Chondrocyte (in vitro differentiated cells): ENCODE measurements around the gene BRCA2. TPM values are rescaled to one million over a fixed set of nuclear protein-coding genes. Genes with fewer than 3 reads are reported as not detected.
A peak's percentile ranks its signal among the peaks of the same experiment; 100 is the strongest.

Experiments
- DNase-seq: peaks from one replicate; pipeline ENCODE4 v3.0.0; 2021; ENCODE audit warnings: mixed read lengths, low spot score
- H3K27ac Mint-ChIP-seq: one replicate; pipeline ENCODE4 v1.8.0; 2021; ENCODE audit warnings: mild to moderate bottlenecking, moderate library complexity, mixed read lengths; ENCODE audit not compliant: unreplicated experiment
- H3K27me3 Mint-ChIP-seq: 2 replicates; pipeline ENCODE4 v1.8.0; 2021; ENCODE audit warnings: low read depth, mixed read lengths
- H3K36me3 Mint-ChIP-seq: 2 replicates; pipeline ENCODE4 v1.8.0; 2021; ENCODE audit warnings: low read depth, mixed read lengths
- H3K4me1 Mint-ChIP-seq: 2 replicates; pipeline ENCODE4 v1.8.0; 2021; ENCODE audit warnings: low read depth, mild to moderate bottlenecking, mixed read lengths
- H3K4me3 Mint-ChIP-seq: one replicate; pipeline ENCODE4 v1.8.0; 2021; ENCODE audit warnings: mild to moderate bottlenecking, moderate library complexity, mixed read lengths; ENCODE audit not compliant: unreplicated experiment
- H3K9me3 Mint-ChIP-seq: 2 replicates; pipeline ENCODE4 v1.8.0; 2021; ENCODE audit warnings: low read depth, mixed read lengths
- CTCF ChIP-seq: fragments of 200-600 bp; sonication (generic); IDR thresholded peaks from 2 replicates; pipeline ENCODE4 v1.5.0; 2021; ENCODE audit warnings: antibody characterized with exemption, mild to moderate bottlenecking, moderate library complexity
- total RNA-seq: library from RNA; stranded (reverse); gene quantifications from 3 replicates; pipeline ENCODE4 v1.2.1, GENCODE V29; 2021

The BRCA2 gene
- total RNA-seq, 1 donor from 2014 or later: 4.4 TPM

GRCh38 chr13:32284927-32285632 is 30.2 kb upstream of the BRCA2 start:
- H3K4me1 Mint-ChIP-seq: peaks cover 35% of the 10 kb centered on the region
- H3K27ac Mint-ChIP-seq: peak overlapping the region; percentile 95

GRCh38 chr13:32285633-32285965 is 29.7 kb upstream of the BRCA2 start:
- DNase-seq: no peak
- Mint-ChIP-seq H3K27ac (peak overlapping the region; percentile 95), H3K27me3 (no peaks in the 10 kb centered on the region)

More at GRCh38 chr13:32284927-32285632, 30.2 kb upstream of the BRCA2 start:
- Mint-ChIP-seq H3K9me3 (no peaks in the 10 kb centered on the region), H3K27me3 (no peaks in the 10 kb centered on the region), H3K36me3 (peaks cover 7% of the 10 kb centered on the region), H3K4me3 (peak overlapping the region; percentile 10)
- TF ChIP-seq CTCF: no peak
- no peak for DNase-seq

GRCh38 chr13:32297206-32297605 is 18.1 kb upstream of the BRCA2 start:
- Mint-ChIP-seq H3K4me1 (no peaks in the 10 kb centered on the region), H3K27me3 (no peaks in the 10 kb centered on the region), H3K4me3 (no peak overlapping the region), H3K9me3 (no peaks in the 10 kb centered on the region), H3K27ac (no peak overlapping the region), H3K36me3 (peaks cover 9% of the 10 kb centered on the region)
- no peak for TF ChIP-seq CTCF
- no peak for DNase-seq

More at GRCh38 chr13:32285633-32285965, 29.7 kb upstream of the BRCA2 start:
- H3K36me3 Mint-ChIP-seq: peaks cover 12% of the 10 kb centered on the region
- no peaks in the 10 kb centered on the region for H3K9me3 Mint-ChIP-seq
- peak overlapping the region; percentile 10 for H3K4me3 Mint-ChIP-seq
- TF ChIP-seq CTCF: no peak
- H3K4me1 Mint-ChIP-seq: peaks cover 35% of the 10 kb centered on the region

GRCh38 chr13:32298695-32299094 is 16.6 kb upstream of the BRCA2 start:
- H3K27ac Mint-ChIP-seq: no peak overlapping the region
- no peaks in the 10 kb centered on the region for H3K4me1 Mint-ChIP-seq

GRCh38 chr13:32299893-32300292 is 15.4 kb upstream of the BRCA2 start:
- TF ChIP-seq CTCF: no peak
- DNase-seq: no peak
- Mint-ChIP-seq H3K4me3 (no peak overlapping the region), H3K27ac (no peak overlapping the region), H3K27me3 (no peaks in the 10 kb centered on the region), H3K9me3 (no peaks in the 10 kb centered on the region), H3K4me1 (no peaks in the 10 kb centered on the region), H3K36me3 (peaks cover 5% of the 10 kb centered on the region)

More at GRCh38 chr13:32298695-32299094, 16.6 kb upstream of the BRCA2 start:
- Mint-ChIP-seq H3K4me3 (no peak overlapping the region), H3K36me3 (peaks cover 6% of the 10 kb centered on the region), H3K9me3 (no peaks in the 10 kb centered on the region), H3K27me3 (no peaks in the 10 kb centered on the region)
- DNase-seq: no peak
- TF ChIP-seq CTCF: no peak
